Mesendoderm (in vitro differentiated cells): ENCODE results near the gene FAT1.

ENCODE experiments used
- DNase-seq: peaks from one replicate; pipeline ENCODE4 v3.0.0; 2013
- H2AK5ac ChIP-seq: 2 replicates; pipeline ENCODE4 v1.6.1; 2013; ENCODE audit warnings: low read length, inconsistent platforms
- H2BK120ac ChIP-seq: 2 replicates; pipeline ENCODE4 v1.6.1; 2013; ENCODE audit warnings: low read depth, mild to moderate bottlenecking, low read length, moderate library complexity, mixed read lengths
- H2BK15ac ChIP-seq: replicated peaks from 2 replicates; pipeline ENCODE4 v1.6.1; 2013; ENCODE audit warnings: low read depth, mild to moderate bottlenecking, moderate library complexity
- H2BK5ac ChIP-seq: 2 replicates; pipeline ENCODE4 v1.6.1; 2013; ENCODE audit warnings: low read length, inconsistent platforms
- H3K18ac ChIP-seq: 2 replicates; pipeline ENCODE4 v1.6.1; 2013; ENCODE audit warnings: mild to moderate bottlenecking, low read length, mixed read lengths
- H3K23ac ChIP-seq: one replicate; pipeline ENCODE4 v1.6.1; 2013; ENCODE audit warnings: low read length
- H3K27ac ChIP-seq: 2 replicates; pipeline ENCODE4 v1.5.1; 2013; ENCODE audit warnings: low read depth, mild to moderate bottlenecking, inconsistent platforms, low read length, moderate library complexity
- H3K27me3 ChIP-seq: 2 replicates; pipeline ENCODE4 v1.6.1; 2013; ENCODE audit warnings: low read length, control low read depth, mild to moderate bottlenecking, inconsistent platforms; ENCODE audit not compliant: insufficient read depth, poor library complexity
- H3K36me3 ChIP-seq: 2 replicates; pipeline ENCODE4 v1.6.1; 2013; ENCODE audit warnings: low read length, inconsistent platforms; ENCODE audit not compliant: control insufficient read depth, insufficient read depth
- H3K4ac ChIP-seq: one replicate; pipeline ENCODE4 v1.6.1; 2013; ENCODE audit warnings: low read depth, mild to moderate bottlenecking, low read length, moderate library complexity
- H3K4me1 ChIP-seq: 2 replicates; pipeline ENCODE4 v1.6.1; 2013; ENCODE audit warnings: low read depth, low read length, inconsistent platforms; ENCODE audit not compliant: control insufficient read depth
- H3K4me2 ChIP-seq: 2 replicates; pipeline ENCODE4 v1.6.1; 2013; ENCODE audit warnings: low read length
- H3K4me3 ChIP-seq: 2 replicates; pipeline ENCODE4 v1.5.1; 2013; ENCODE audit warnings: mild to moderate bottlenecking, low read length
- H3K56ac ChIP-seq: one replicate; pipeline ENCODE4 v1.6.1; 2013; ENCODE audit warnings: low read length
- H3K79me1 ChIP-seq: 2 replicates; pipeline ENCODE4 v1.6.1; 2013; ENCODE audit warnings: low read length, inconsistent platforms
- H3K79me2 ChIP-seq: 2 replicates; pipeline ENCODE4 v1.6.1; 2013; ENCODE audit warnings: mild to moderate bottlenecking, low read length; ENCODE audit not compliant: control insufficient read depth, insufficient read depth
- H3K9ac ChIP-seq: 2 replicates; pipeline ENCODE4 v1.6.1; 2013; ENCODE audit warnings: low read length, inconsistent platforms
- H4K5ac ChIP-seq: one replicate; pipeline ENCODE4 v1.6.1; 2013; ENCODE audit warnings: low read length
- H4K8ac ChIP-seq: one replicate; pipeline ENCODE4 v1.6.1; 2013; ENCODE audit warnings: low read depth, mild to moderate bottlenecking, control low read depth, low read length, moderate library complexity
- WGBS: extraction: QIAGEN DNeasy Blood & Tissue Kit; methylation state at CpG from one replicate; pipeline ENCODE4 v1.1.7; 2013; ENCODE audit warnings: low lambda C conversion rate, missing lambda C conversion rate; ENCODE audit not compliant: insufficient coverage; ENCODE audit errors: extremely low coverage; 5-methylcytosine and 5-hydroxymethylcytosine counted together

Gene FAT1

GRCh38 chr4:186707996-186708395, 15.7 kb downstream of the FAT1 start:
- Histone ChIP-seq H3K56ac (no peak overlapping the region), H3K36me3 (peaks cover 10% of the 10 kb centered on the region), H2BK120ac (no peak overlapping the region)

GRCh38 chr4:186707574-186707973, 16.1 kb downstream of the FAT1 start:
- H3K18ac ChIP-seq, result no peak overlapping the region
- H3K4me3 ChIP-seq, result no peak overlapping the region
- H3K79me1 ChIP-seq, result peaks cover 21% of the 10 kb centered on the region
- DNase-seq, result no peak
- H3K9ac ChIP-seq, result no peak overlapping the region
- no peak overlapping the region for H2BK5ac ChIP-seq
- H3K23ac ChIP-seq, result no peak overlapping the region
- H3K56ac ChIP-seq, result no peak overlapping the region
- H3K4me1 ChIP-seq, result no peaks in the 10 kb centered on the region
- H2BK15ac ChIP-seq, result no peak overlapping the region
- H3K4me2 ChIP-seq, result no peak overlapping the region
- H3K79me2 ChIP-seq, result peaks cover 38% of the 10 kb centered on the region
- no peaks in the 10 kb centered on the region for H3K27me3 ChIP-seq
- no peak overlapping the region for H3K4ac ChIP-seq
- peaks cover 10% of the 10 kb centered on the region for H3K36me3 ChIP-seq
- WGBS, result no CpG with 5 or more reads among the region's 6 CpGs
- no peak overlapping the region for H2AK5ac ChIP-seq
- H2BK120ac ChIP-seq, result no peak overlapping the region
- H3K27ac ChIP-seq, result no peak overlapping the region
- H4K5ac ChIP-seq, result no peak overlapping the region
- no peak overlapping the region for H4K8ac ChIP-seq

More at GRCh38 chr4:186707996-186708395, 15.7 kb downstream of the FAT1 start:
- no peak overlapping the region for H2BK5ac ChIP-seq
- H3K79me1 ChIP-seq, result peaks cover 19% of the 10 kb centered on the region
- H3K79me2 ChIP-seq, result peaks cover 37% of the 10 kb centered on the region
- H2AK5ac ChIP-seq, result no peak overlapping the region
- no peak overlapping the region for H4K8ac ChIP-seq
- H3K9ac ChIP-seq, result no peak overlapping the region
- H4K5ac ChIP-seq, result no peak overlapping the region
- no CpG with 5 or more reads among the region's 16 CpGs for WGBS
- H3K4ac ChIP-seq, result no peak overlapping the region
- H3K27ac ChIP-seq, result no peak overlapping the region
- no peak overlapping the region for H3K18ac ChIP-seq
- H3K27me3 ChIP-seq, result no peaks in the 10 kb centered on the region
- no peak for DNase-seq
- H3K4me3 ChIP-seq, result no peak overlapping the region
- H3K4me2 ChIP-seq, result no peak overlapping the region
- no peak overlapping the region for H2BK15ac ChIP-seq
- peaks cover under 1% of the 10 kb centered on the region for H3K4me1 ChIP-seq
- H3K23ac ChIP-seq, result no peak overlapping the region

DNA sequence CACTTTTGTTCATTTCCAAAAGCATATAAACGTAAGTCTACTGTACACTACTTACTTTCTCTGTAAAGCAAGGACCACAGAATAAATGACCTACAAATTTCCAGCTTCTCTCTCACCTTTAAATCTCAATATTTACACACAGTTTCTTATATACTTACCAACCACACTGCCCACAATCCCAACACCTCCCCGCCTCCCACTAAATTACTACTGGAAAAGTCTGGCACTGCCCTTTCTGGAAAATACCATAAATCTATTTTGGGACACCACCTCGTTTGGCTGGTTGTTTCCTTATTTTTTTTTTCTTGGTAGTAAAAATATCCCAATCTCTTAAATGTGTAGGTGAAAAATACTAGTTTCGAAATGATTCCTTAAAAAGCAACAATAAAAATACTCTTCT, 19.6 kb downstream of the FAT1 start:
- Histone ChIP-seq H2AK5ac (no peak overlapping the region), H3K56ac (no peak overlapping the region), H3K18ac (no peak overlapping the region), H3K79me2 (peaks cover 53% of the 10 kb centered on the region), H3K4ac (no peak overlapping the region), H3K9ac (no peak overlapping the region), H2BK15ac (no peak overlapping the region), H3K79me1 (peaks cover 26% of the 10 kb centered on the region), H4K5ac (no peak overlapping the region), H3K27me3 (no peaks in the 10 kb centered on the region), H2BK5ac (no peak overlapping the region), H3K4me1 (peaks cover 6% of the 10 kb centered on the region), H3K4me3 (no peak overlapping the region), H3K36me3 (peaks cover 10% of the 10 kb centered on the region), H2BK120ac (no peak overlapping the region), H3K4me2 (no peak overlapping the region), H4K8ac (no peak overlapping the region), H3K27ac (no peak overlapping the region), H3K23ac (no peak overlapping the region)
- no peak for DNase-seq
- WGBS, result 100% methylated on average over 1 of the region's 4 CpGs

DNA sequence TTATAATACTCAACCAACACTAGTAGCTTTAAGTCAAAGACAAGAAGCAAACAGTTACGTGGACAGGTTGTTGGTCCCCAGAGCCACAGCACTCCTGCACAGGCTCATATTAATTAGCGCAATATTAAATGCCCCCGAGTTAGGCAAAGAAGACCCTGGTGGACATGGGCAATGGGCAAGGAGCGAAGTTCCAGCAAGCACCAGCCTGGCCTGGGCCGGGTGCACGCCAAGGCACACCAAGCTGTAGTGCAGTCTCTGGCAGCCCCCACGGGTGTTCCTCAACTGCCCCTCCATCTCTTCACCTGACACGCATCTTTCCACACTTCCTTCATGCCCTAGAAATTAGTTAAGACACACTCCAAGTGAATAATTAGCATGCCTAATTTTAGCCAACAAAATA, 20.1 kb downstream of the FAT1 start:
- H3K4me3 ChIP-seq, result no peak overlapping the region
- no peak overlapping the region for H3K56ac ChIP-seq
- H3K4me1 ChIP-seq, result peaks cover 6% of the 10 kb centered on the region
- peaks cover 25% of the 10 kb centered on the region for H3K79me1 ChIP-seq
- H3K4me2 ChIP-seq, result no peak overlapping the region
- H3K23ac ChIP-seq, result no peak overlapping the region
- H2BK15ac ChIP-seq, result no peak overlapping the region
- H3K79me2 ChIP-seq, result peaks cover 54% of the 10 kb centered on the region
- no peak overlapping the region for H4K8ac ChIP-seq
- H4K5ac ChIP-seq, result no peak overlapping the region
- H2BK5ac ChIP-seq, result no peak overlapping the region
- WGBS, result no CpG with 5 or more reads among the region's 8 CpGs
- DNase-seq, result no peak
- H2AK5ac ChIP-seq, result no peak overlapping the region
- peaks cover 7% of the 10 kb centered on the region for H3K36me3 ChIP-seq
- no peak overlapping the region for H2BK120ac ChIP-seq
- H3K27ac ChIP-seq, result no peak overlapping the region
- no peak overlapping the region for H3K4ac ChIP-seq
- H3K18ac ChIP-seq, result no peak overlapping the region
- H3K9ac ChIP-seq, result no peak overlapping the region
- no peaks in the 10 kb centered on the region for H3K27me3 ChIP-seq

DNA sequence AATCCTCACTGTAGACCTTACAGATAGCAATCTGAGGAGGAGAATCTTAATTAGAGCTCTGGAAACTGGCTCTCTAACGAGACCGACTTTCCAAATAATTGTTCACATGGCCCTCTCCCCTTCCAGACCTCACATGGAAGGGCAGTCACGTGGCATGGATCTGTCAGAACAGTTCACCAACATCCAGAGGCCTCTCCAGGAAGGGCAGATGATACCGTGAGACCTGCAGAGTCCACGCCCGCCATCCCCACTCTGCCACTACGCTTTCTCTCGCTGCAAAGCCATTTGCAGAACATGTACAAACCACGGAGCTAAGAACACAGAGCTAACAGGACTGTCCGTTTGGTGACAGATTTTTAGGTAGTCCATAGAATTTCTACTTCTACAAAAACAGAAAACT, 20.7 kb downstream of the FAT1 start:
- Histone ChIP-seq H3K9ac (no peak overlapping the region), H4K5ac (no peak overlapping the region), H2AK5ac (no peak overlapping the region), H3K4ac (no peak overlapping the region), H3K18ac (no peak overlapping the region), H3K79me1 (peaks cover 23% of the 10 kb centered on the region), H3K79me2 (peaks cover 60% of the 10 kb centered on the region), H2BK5ac (no peak overlapping the region), H3K4me1 (peaks cover 6% of the 10 kb centered on the region), H2BK120ac (no peak overlapping the region), H3K27me3 (no peaks in the 10 kb centered on the region), H3K36me3 (peaks cover 7% of the 10 kb centered on the region), H3K4me3 (no peak overlapping the region), H3K27ac (no peak overlapping the region), H2BK15ac (no peak overlapping the region), H4K8ac (no peak overlapping the region), H3K23ac (no peak overlapping the region), H3K4me2 (no peak overlapping the region), H3K56ac (no peak overlapping the region)
- WGBS, result no CpG with 5 or more reads among the region's 10 CpGs
- DNase-seq, result no peak

DNA sequence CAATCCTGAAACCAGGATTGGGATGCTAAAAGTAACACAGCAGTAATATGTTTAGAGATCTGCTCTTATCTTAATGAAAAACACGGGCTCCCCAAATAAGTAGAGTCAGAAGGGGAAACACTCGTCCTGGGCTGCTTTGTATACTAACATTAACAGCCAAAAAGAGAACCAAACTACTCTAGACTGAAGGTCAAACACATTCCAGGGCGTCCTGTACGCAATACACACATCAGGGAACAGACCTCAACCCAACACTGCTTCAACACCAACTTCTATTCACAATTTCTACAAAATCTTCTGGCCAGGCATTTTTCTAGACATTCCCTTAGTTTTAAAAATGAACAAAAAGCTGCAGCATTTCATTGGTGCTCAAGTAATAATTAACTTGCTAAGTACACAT, 21.4 kb downstream of the FAT1 start:
- H3K27ac ChIP-seq, result no peak overlapping the region
- H3K36me3 ChIP-seq, result peaks cover 4% of the 10 kb centered on the region
- H3K4me3 ChIP-seq, result no peak overlapping the region
- no CpG with 5 or more reads among the region's 4 CpGs for WGBS
- H2BK15ac ChIP-seq, result no peak overlapping the region
- no peak overlapping the region for H3K18ac ChIP-seq
- H3K9ac ChIP-seq, result no peak overlapping the region
- H4K8ac ChIP-seq, result no peak overlapping the region
- peaks cover 59% of the 10 kb centered on the region for H3K79me2 ChIP-seq
- no peak overlapping the region for H2BK5ac ChIP-seq
- no peak overlapping the region for H2BK120ac ChIP-seq
- no peak overlapping the region for H4K5ac ChIP-seq
- no peak overlapping the region for H3K4ac ChIP-seq
- no peak overlapping the region for H3K23ac ChIP-seq
- no peak for DNase-seq
- peaks cover 21% of the 10 kb centered on the region for H3K79me1 ChIP-seq
- H3K27me3 ChIP-seq, result no peaks in the 10 kb centered on the region
- no peak overlapping the region for H2AK5ac ChIP-seq
- no peak overlapping the region for H3K4me2 ChIP-seq
- H3K4me1 ChIP-seq, result peaks cover 6% of the 10 kb centered on the region
- no peak overlapping the region for H3K56ac ChIP-seq
